GM12878 (cell line): ENCODE results near the gene TNFRSF14. TPM values are rescaled to one million over a fixed set of nuclear protein-coding genes. Genes with fewer than 3 reads are reported as not detected.

ENCODE experiments used
- ATAC-seq: fragments of 200-7000 bp; cut with Tn5 transposase; 3 replicates; pipeline ENCODE4 v1.9.1; 2020; ENCODE audit warnings: mild to moderate bottlenecking, moderate library complexity
- BruUV-seq: library from RNA; stranded (reverse); fragments of 400-500 nt; replicated peaks from 2 replicates; lab custom pipeline; 2021; lab: Mats Ljungman, UMichigan
- CTCF ChIA-PET: fragments of 300-600 bp; sonication (Branson Sonifier 250); formaldehyde crosslinking; extraction: SDS; loops from one replicate; lab custom pipeline; 2021; ENCODE audit warnings: inconsistent platforms; lab: Yijun Ruan, JAX
- POLR2A ChIA-PET: fragments of 350-600 bp; formaldehyde crosslinking; extraction: SDS; loops from one replicate; lab custom pipeline; 2021; ENCODE audit warnings: inconsistent platforms; lab: Charles Lee
- RAD21 ChIA-PET: fragments of 300-600 bp; sonication (Branson Sonifier 250); formaldehyde crosslinking; loops from one replicate; lab custom pipeline; 2023; ENCODE audit warnings: antibody characterized with exemption; ENCODE audit not compliant: unreplicated experiment; lab: Charles Lee
- SMC1A ChIA-PET: fragments of 300-600 bp; sonication (Branson Sonifier 250); formaldehyde crosslinking; loops from one replicate; lab custom pipeline; 2023; ENCODE audit not compliant: unreplicated experiment, uncharacterized antibody; lab: Charles Lee
- DNase-seq: peaks from one replicate; pipeline ENCODE4 v3.0.0-alpha.2; 2011; ENCODE audit warnings: low read depth, low spot score
- FAIRE-seq: peaks from 3 replicates; lab custom pipeline; 2011; peaks lifted over from hg19 to GRCh38; lab: Jason Lieb, UNC
- H2AFZ ChIP-seq: 2 replicates; pipeline ENCODE4 v1.6.0; 2011; ENCODE audit warnings: low read depth, low read length, control low read depth; ENCODE audit not compliant: control insufficient read depth
- H3K27ac ChIP-seq: 2 replicates; pipeline ENCODE4 v1.5.1; 2011; ENCODE audit warnings: control low read depth; ENCODE audit not compliant: control insufficient read depth, insufficient read depth
- H3K27me3 ChIP-seq, 2 experiments: replicated peaks in 1 of 2; 2 replicates each; pipeline versions ENCODE4 v1.6.0 to v1.6.1; 2011; ENCODE audit warnings: low read length in 1 of 2; ENCODE audit not compliant: control insufficient read depth in 2 of 2, insufficient read depth in 2 of 2
- H3K36me3 ChIP-seq, 2 experiments: 2 replicates each; pipeline ENCODE4 v1.5.1; 2011; ENCODE audit warnings: low read length in 1 of 2; ENCODE audit not compliant: control insufficient read depth in 2 of 2, insufficient read depth in 2 of 2
- H3K4me1 ChIP-seq: 2 replicates; pipeline ENCODE4 v1.6.1; 2011; ENCODE audit warnings: mild to moderate bottlenecking, low read length, moderate library complexity, mixed read lengths; ENCODE audit not compliant: control insufficient read depth, insufficient read depth
- H3K4me2 ChIP-seq: 2 replicates; pipeline ENCODE4 v1.6.0; 2011; ENCODE audit warnings: control low read depth; ENCODE audit not compliant: control insufficient read depth, insufficient read depth
- H3K4me3 ChIP-seq: fragments of 200-600 bp; sonication (generic); 2 replicates; pipeline ENCODE4 v1.5.1; 2016
- H3K79me2 ChIP-seq: 2 replicates; pipeline ENCODE4 v1.6.0; 2011; ENCODE audit warnings: low read length; ENCODE audit not compliant: control insufficient read depth, insufficient read depth
- H3K9ac ChIP-seq: 2 replicates; pipeline ENCODE4 v1.8.0; 2011; ENCODE audit warnings: low read length, control low read depth, mixed read lengths; ENCODE audit not compliant: control insufficient read depth, insufficient read depth
- H3K9me3 ChIP-seq: replicated peaks from 3 replicates; pipeline ENCODE4 v1.5.1; 2011; ENCODE audit warnings: mild to moderate bottlenecking, low read length; ENCODE audit not compliant: control insufficient read depth, insufficient read depth
- H4K20me1 ChIP-seq: 2 replicates; pipeline ENCODE4 v1.6.0; 2011; ENCODE audit not compliant: control insufficient read depth, insufficient read depth
- ASH2L ChIP-seq: fragments of 300-600, 200-600 bp; sonication (generic); IDR thresholded peaks from 2 replicates; pipeline ENCODE4 v1.6.1; 2017; ENCODE audit warnings: low read depth, mild to moderate bottlenecking, borderline replicate concordance
- BRCA1 ChIP-seq: IDR thresholded peaks from 2 replicates; pipeline ENCODE4 v1.6.1; 2011; ENCODE audit warnings: low read depth, low read length, improper control_type of control experiment
- CBX3 ChIP-seq: fragments of 200-600 bp; sonication (generic); IDR thresholded peaks from 2 replicates; pipeline ENCODE4 v1.6.1; 2016; ENCODE audit warnings: low read depth, borderline replicate concordance
- CREB1 ChIP-seq: IDR thresholded peaks from 2 replicates; pipeline ENCODE4 v1.6.1; 2012; ENCODE audit warnings: low read depth, mild to moderate bottlenecking, inconsistent platforms
- EZH2 ChIP-seq: IDR thresholded peaks from 2 replicates; pipeline ENCODE4 v1.6.1; 2012; ENCODE audit warnings: low read depth, mild to moderate bottlenecking, control low read depth, inconsistent platforms, low read length, borderline replicate concordance; ENCODE audit not compliant: control insufficient read depth
- JUNB ChIP-seq: IDR thresholded peaks from 2 replicates; pipeline ENCODE4 v1.6.1; 2016; ENCODE audit warnings: antibody characterized with exemption, mild to moderate bottlenecking
- MYC ChIP-seq: IDR thresholded peaks from 2 replicates; pipeline ENCODE4 v1.6.1; 2011; ENCODE audit warnings: mild to moderate bottlenecking, low read length, moderate library complexity, inconsistent platforms; ENCODE audit not compliant: insufficient read depth, insufficient replicate concordance, insufficient read length, severe bottlenecking
- NFYB ChIP-seq: IDR thresholded peaks from 2 replicates; pipeline ENCODE4 v1.6.1; 2011; ENCODE audit warnings: low read depth, mild to moderate bottlenecking, low read length, improper control_type of control experiment, moderate library complexity; ENCODE audit not compliant: insufficient read depth
- PAX8 ChIP-seq: fragments of 450-650 bp; IDR thresholded peaks from 2 replicates; pipeline ENCODE4 v1.6.1; 2017; ENCODE audit warnings: mild to moderate bottlenecking, moderate library complexity
- POLR2A ChIP-seq: IDR thresholded peaks from 2 replicates; pipeline ENCODE4 v1.6.1; 2011; ENCODE audit warnings: low read depth, mild to moderate bottlenecking, low read length
- RAD21 ChIP-seq: IDR thresholded peaks from 2 replicates; pipeline ENCODE4 v1.6.1; 2011; ENCODE audit warnings: mild to moderate bottlenecking, low read depth, low read length, moderate library complexity; ENCODE audit not compliant: insufficient read depth
- SIN3A ChIP-seq: IDR thresholded peaks from 2 replicates; pipeline ENCODE4 v1.6.1; 2012; ENCODE audit warnings: low read depth, low read length, improper control_type of control experiment
- SPI1 ChIP-seq: IDR thresholded peaks from 2 replicates; pipeline ENCODE4 v1.6.1; 2011; ENCODE audit warnings: low read depth, mild to moderate bottlenecking, low read length, moderate library complexity, borderline replicate concordance; ENCODE audit not compliant: insufficient read depth
- SREBF2 ChIP-seq: IDR thresholded peaks from 2 replicates; pipeline ENCODE4 v1.6.1; 2012; ENCODE audit warnings: mild to moderate bottlenecking, low read length
- ZSCAN29 ChIP-seq: fragments of 450-650 bp; IDR thresholded peaks from 2 replicates; pipeline ENCODE4 v1.6.1; 2017; ENCODE audit warnings: mild to moderate bottlenecking, moderate library complexity
- WGBS: methylation state at CpG from one replicate; pipeline ENCODE4 v1.1.6; 2016; ENCODE audit warnings: low lambda C conversion rate; ENCODE audit not compliant: insufficient replicate concordance, insufficient coverage; ENCODE audit errors: missing lambda C conversion rate; 5-methylcytosine and 5-hydroxymethylcytosine counted together
- in situ Hi-C: fragments of 300-500 bp; cut with MboI; formaldehyde crosslinking; loops from 9 replicates; pipeline ENCODE4 v1.14.3; 2018; ENCODE audit warnings: mixed read lengths
- intact Hi-C: fragments of 100-400 bp; cut with micrococcal nuclease; formaldehyde crosslinking; loops from one replicate; pipeline ENCODE4 v1.14.2; 2022; ENCODE audit not compliant: unreplicated experiment
- polyA plus RNA-seq, 11 experiments: library from polyadenylated mRNA; depleted of rRNA in 4 of 11; unstranded in 6 of 11; stranded (reverse) in 5 of 11; fragments of >200 nt; fragmentation: Nextera tagmentation in 4 of 11; fragmentation: Illumina TruSeq in 1 of 11; extraction: Ambion mirVana in 4 of 11; extraction: Trizol in 1 of 11; gene quantifications; 1 replicate in 1 of 11; 2 replicates in 10 of 11; pipeline versions ENCODE4 v1.2.1 to v1.2.3, GENCODE V29; 2011 to 2016; ENCODE audit warnings: inconsistent platforms in 2 of 11, missing spikeins in 2 of 11, low read depth in 1 of 11
- total RNA-seq, 4 experiments: library from RNA; depleted of rRNA in 3 of 4; stranded (reverse); fragments of >200 nt in 3 of 4; fragmentation: Illumina TruSeq in 1 of 4; extraction: Trizol in 1 of 4; gene quantifications; 2 replicates each; pipeline versions ENCODE4 v1.2.1 to v1.2.3, GENCODE V29; 2013 to 2021

The TNFRSF14 gene
- total and polyA plus RNA-seq, 10 of the 15 experiments (the other 5 are each of a cell fraction or from before 2014, with no cell fraction given): 0.43 to 114 (median 41.5) TPM

GRCh38 chr1:2556277-2556677, at the start of gene TNFRSF14 (continued):
- TF ChIP-seq NFYB: 0 out of 2 replicates have a peak, but pooled peaks have one; percentile 15
- TF ChIP-seq SIN3A: 0 out of 2 replicates have a peak, but pooled peaks have one; percentile 59
- TF ChIP-seq ASH2L: no peak
- no peak for TF ChIP-seq SREBF2
- TF ChIP-seq JUNB: no peak
- TF ChIP-seq PAX8: no peak
- no peak for TF ChIP-seq BRCA1
- no peak for TF ChIP-seq MYC
- no peak for TF ChIP-seq CBX3
- TF ChIP-seq RAD21: no peak
- peak; percentile 48 for TF ChIP-seq SPI1
- TF ChIP-seq CREB1: no peak; the same call in 1 of the 2 replicates
- TF ChIP-seq, all 136 proteins: peak for 24

GRCh38 chr1:2506901-2507565, 49.1 kb upstream of the TNFRSF14 start:
- no peaks in the 10 kb centered on the region for H3K27me3 ChIP-seq
- 93% methylated on average over 10 of the region's 15 CpGs for WGBS
- H3K4me1 ChIP-seq: no peaks in the 10 kb centered on the region
- H3K27ac ChIP-seq: no peak overlapping the region
- peak; percentile 10 for ATAC-seq
- TF ChIP-seq ZSCAN29 (no peak), EZH2 (no peak), POLR2A (peak; percentile 41; the same call in 1 of the 2 replicates)
- no peak overlapping the region for H3K4me2 ChIP-seq
- peaks cover 2 to 25% of the 10 kb centered on the region in 2 experiments for H3K36me3 ChIP-seq
- H2AFZ ChIP-seq: no peak overlapping the region
- RAD21 ChIA-PET: no interaction called here
- in situ Hi-C loops: no loop called here
- intact Hi-C loops: no loop called here
- no peak overlapping the region for H3K4me3 ChIP-seq
- BruUV-seq: no TSS peak
- FAIRE-seq: no peak
- H4K20me1 ChIP-seq: no peaks in the 10 kb centered on the region; the same call in 1 of the 2 replicates
- POLR2A ChIA-PET: no interaction called here
- H3K79me2 ChIP-seq: no peaks in the 10 kb centered on the region
- no peak overlapping the region for H3K9ac ChIP-seq
- CTCF ChIA-PET: no interaction called here
- SMC1A ChIA-PET: no interaction called here
- DNase-seq: no peak
- no peaks in the 10 kb centered on the region for H3K9me3 ChIP-seq
